GM19468 (cell line): ENCODE data around the gene FAM222A.

Experiments
- ATAC-seq: cut with Tn5 transposase; IDR thresholded peaks from one replicate; pipeline ENCODE4 v1.9.1; 2021; ENCODE audit warnings: mild to moderate bottlenecking, moderate library complexity, moderate number of reproducible peaks; ENCODE audit not compliant: unreplicated experiment; ENCODE audit errors: extremely low read depth

FAM222A gene

DNA sequence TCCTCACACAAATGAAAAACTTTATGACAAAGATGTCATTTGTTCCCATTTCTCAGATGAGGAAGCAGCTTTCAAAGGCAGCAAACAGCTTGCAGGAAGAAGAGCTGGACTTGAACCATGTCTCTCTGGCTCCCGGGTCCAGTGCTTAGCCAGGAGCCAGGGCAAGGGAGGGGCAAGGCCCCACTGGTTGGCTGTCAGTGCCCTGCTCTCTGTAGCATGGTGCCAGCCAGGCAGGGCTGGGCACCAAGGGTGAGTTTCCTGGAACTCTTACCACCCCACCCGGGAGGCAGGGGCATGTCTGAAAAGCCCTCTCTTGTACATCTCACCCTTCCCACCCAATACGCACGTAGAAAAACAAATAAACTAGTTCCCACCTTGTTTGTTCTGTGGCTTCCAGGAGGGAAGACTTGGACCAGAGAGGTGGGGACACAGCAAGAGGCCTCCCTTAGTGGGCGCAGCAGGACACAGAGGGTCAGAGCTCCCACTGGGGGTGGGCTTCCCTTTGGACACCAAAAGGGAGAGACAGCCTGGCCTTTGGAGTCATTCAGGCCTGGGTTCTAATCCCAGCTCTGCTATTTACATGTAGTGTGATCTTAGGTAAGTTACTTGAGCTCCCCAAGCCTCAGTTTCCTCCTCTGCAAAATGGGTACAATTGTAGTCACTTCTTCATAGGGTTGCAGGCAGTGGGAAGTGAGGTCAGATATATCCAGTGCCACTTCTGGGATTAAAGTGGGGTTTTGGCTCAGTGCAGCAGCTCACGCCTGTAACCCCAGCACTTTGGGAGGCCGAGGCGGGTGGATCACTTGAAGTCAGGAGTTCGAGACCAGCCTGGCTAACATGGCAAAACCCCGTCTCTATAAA, 102.4 kb downstream of the FAM222A start:
- no peak for ATAC-seq

- no peak for ATAC-seq
Measured at GRCh38 chr12:109816870-109817269, 103.2 kb downstream of the FAM222A start.

DNA sequence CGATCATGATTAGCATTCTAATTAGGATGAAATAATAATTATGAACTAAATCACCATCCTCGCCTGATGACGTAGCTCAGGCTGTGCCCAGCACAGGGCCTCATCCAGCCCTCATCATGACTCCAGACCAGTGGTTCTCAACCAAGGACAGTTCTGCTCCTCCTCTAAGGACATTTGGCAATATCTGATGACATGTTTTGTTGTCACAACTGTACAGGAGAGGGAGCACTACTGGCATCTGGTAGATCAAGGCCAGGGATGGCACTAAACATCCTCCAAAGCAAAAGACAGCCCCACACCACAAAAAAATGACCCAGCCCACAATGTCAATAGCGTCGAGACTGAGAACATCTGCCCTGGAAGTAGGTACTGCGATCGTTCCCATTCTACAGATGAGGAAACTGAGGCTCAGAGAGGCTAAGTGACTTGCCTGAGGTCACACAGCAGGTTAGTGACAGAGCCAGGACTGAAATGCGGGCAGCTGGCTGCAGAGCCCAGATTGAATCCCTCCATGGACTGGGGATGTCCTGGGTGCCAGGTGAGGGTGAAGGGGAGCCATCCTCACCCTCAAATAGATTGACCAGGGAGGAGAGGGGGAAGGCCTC, 104.1 kb downstream of the FAM222A start:
- ATAC-seq, result no peak

DNA sequence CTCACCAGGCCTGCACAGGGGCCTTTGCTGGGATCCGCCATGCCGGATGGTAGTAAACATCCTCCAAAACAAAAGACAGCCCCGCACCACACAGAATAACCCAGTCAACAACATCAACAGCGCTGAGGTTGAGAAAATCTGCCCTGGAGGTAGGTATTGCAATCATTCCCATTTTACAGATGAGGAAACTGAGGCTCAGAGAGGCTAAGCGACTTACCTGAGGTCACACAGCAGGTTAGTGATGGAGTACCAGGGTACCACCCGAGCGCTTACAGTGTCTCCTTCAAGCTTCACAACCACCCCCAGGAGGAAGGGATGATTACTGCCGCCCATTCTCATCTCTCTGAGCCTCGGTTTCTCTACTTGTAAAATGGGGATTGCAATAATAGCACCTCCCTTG, 104.6 kb downstream of the FAM222A start:
- ATAC-seq, result no peak

DNA sequence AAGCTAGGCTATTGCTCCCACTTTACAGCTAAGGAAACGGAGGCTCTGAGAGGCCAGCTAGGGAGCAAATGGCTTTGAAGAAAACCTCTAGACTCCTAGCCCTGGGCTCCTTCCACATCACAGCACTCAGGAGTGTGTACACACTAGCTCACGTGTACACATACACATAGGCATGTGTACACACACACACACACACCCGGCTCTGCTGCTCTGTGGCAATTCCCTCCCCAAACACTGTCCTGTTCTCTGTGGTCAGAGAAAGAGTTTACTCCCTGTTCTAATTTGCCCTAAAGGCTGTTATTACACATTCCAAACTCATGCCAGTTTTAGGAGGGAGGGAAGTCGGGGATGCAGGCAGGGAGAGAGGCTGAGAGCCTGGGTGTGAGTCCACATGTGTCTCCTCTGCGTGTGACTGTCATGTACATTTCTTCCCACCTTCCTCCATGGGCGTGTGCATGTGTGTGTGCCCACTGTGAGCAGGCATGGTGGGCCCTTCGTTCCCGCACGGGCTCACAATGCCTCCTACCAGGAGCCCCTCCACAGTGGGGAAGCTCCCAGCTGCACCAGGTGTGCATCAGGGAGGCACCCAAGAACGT, 105.4 kb downstream of the FAM222A start:
- ATAC-seq, result no peak
